GM18951 (cell line): Measurements from ENCODE around the gene TTBK1.

Experiments used
- POLR2A ChIP-seq: IDR thresholded peaks from 4 replicates; pipeline ENCODE4 v1.6.1; 2011; ENCODE audit warnings: mild to moderate bottlenecking; ENCODE audit not compliant: insufficient read length, insufficient read depth; ENCODE audit errors: extremely low read depth
- in situ Hi-C: fragments of 300-500 bp; cut with MboI; formaldehyde crosslinking; loops from one replicate; pipeline ENCODE4 v1.12.0; 2022; ENCODE audit warnings: low sequenced_read_pairs, mixed read lengths, inconsistent platforms; ENCODE audit not compliant: unreplicated experiment

Gene TTBK1

GRCh38 chr6:43254138-43254817 is 11.0 kb downstream of the TTBK1 start:
- in situ Hi-C loops = loop anchor here (10.0 kb wide), 1 partner anchor 251 kb away; no protein-coding TSS in a partner anchor
- no peak for TF ChIP-seq POLR2A

- TF ChIP-seq POLR2A = no peak
- in situ Hi-C loops = loop anchor here (10.0 kb wide), 1 partner anchor 250 kb away; no protein-coding TSS in a partner anchor
Measured at GRCh38 chr6:43254846-43255245, 11.6 kb downstream of the TTBK1 start.

GRCh38 chr6:43255408-43256054 is 12.2 kb downstream of the TTBK1 start:
- no peak for TF ChIP-seq POLR2A
- in situ Hi-C loops = loop anchor here (10.0 kb wide), 1 partner anchor 249 kb away; no protein-coding TSS in a partner anchor

DNA sequence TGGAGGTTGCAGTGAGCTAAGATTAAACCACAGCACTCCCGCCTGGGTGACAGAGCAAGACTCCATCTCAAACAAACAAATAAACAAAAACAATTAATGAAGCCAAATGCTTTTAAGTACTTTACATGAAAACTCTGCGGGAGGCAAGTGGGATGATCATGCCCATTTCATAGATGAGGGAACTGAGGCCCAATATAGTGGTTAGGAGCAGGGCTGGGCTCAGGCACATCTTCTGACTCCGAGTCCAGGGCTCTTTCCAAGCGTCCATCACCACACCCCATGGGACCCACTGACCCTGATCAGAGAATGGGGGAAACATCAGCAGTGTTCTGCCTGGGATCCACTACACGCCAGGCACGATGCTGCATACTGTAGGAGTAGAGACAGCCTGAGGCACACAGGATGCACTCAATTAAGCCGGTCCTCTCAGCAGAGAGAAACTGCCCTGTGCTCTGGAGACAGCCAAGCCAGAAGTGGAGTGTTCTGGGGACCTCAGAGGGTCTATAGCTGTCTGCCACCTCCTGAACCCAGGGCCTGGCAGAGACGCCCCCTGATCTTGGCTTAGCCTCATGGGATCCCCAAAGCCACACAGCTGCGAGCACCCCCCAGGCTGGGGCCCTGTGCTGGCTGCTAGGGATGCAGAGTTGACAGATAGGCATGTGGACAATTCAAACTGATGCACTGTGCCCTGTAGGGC is 13.5 kb downstream of the TTBK1 start:
- in situ Hi-C loops = loop anchor here (10.0 kb wide), 1 partner anchor 248 kb away; no protein-coding TSS in a partner anchor

DNA sequence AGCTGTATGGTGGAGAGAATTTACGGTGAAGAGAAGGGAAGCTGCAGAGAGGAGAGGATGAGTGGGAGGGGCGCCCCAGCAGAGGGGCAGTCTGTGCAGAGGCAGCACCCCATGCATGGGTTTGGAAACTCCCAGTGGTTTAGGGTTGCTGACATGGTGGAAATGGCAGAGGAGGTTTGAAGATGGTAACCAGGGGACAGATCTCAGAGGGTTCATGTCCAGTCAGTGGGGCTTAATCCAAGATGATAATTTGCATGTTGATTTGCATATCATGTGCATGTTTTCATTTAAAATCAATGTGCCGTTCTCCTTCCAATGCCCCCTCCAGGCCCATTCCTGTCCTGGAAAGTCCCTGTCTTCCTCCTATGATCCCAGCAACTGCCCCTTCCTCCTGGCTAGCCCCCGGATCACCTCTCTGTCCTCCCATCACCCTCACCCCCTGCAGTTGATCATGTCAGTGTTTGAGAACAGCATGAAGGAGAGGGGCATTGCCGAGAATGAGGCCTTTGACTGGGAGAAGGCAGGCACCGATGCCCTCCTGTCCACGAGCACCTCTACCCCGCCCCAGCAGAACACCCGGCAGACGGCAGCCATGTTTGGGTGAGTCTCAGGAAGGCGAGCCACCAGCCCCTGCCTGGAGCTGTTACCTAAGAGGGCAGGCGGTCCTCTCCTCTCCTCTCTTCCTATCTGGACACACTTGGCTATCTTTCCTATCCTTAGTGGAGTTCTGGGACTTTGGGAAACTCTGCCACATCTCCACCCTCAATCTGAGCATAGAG is 14.3 kb downstream of the TTBK1 start:
- in situ Hi-C loops = loop anchor here (10.0 kb wide), 1 partner anchor 247 kb away; no protein-coding TSS in a partner anchor

More for the DNA sequence above, 13.5 kb downstream of the TTBK1 start:
- TF ChIP-seq POLR2A = no peak

DNA sequence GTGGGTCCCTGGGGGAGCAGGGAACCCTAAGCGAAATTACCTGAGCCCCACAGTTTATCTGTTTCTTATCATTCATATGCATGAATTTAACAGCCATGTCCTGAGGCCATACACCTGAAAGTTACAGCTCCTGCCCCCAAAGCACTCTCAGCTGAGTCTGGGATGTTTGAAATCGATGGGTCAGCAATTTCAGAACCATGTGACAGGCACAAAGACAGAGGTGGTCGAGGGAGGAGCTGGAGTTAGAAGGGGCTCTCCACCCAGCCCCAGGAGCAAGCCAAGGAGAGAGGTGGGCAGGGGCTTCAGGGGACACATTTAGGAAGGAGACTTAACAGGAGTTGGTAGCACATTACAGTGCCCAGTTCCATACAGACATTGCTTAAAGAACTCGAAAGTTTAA is 14.9 kb downstream of the TTBK1 start:
- in situ Hi-C loops = loop anchor here (10.0 kb wide), 1 partner anchor 247 kb away; no protein-coding TSS in a partner anchor
- TF ChIP-seq POLR2A = no peak

More for the DNA sequence above, 14.3 kb downstream of the TTBK1 start:
- TF ChIP-seq POLR2A = no peak

DNA sequence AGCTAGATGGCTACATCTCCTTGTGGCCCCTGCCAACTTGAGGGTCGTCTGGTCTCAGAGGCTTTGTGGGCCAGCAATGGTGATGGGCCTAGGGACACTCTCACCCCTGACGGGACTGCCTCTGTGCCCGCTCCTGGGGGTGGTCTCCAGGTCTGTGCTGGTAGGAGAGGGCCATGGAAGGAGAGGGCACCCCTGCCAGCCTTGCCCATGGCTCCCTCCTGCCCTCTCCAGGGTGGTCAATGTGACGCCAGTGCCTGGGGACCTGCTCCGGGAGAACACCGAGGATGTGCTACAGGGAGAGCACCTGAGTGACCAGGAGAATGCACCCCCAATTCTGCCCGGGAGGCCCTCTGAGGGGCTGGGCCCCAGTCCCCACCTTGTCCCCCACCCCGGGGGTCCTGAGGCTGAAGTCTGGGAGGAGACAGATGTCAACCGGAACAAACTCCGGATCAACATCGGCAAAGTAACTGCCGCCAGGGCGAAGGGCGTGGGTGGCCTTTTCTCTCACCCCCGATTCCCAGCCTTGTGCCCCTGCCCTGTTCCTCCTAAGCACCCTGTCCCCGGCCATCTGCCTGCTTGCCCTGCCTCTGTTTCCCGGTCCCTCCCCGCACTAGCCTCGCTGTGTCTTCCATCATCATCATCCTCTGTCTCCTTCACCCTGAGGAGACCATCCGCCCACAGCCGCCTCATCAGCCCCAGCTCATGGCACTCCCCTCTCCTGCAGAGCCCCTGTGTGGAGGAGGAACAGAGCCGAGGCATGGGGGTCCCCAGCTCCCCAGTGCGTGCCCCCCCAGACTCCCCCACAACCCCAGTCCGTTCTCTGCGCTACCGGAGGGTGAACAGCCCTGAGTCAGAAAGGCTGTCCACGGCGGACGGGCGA is 15.8 kb downstream of the TTBK1 start:
- in situ Hi-C loops = loop anchor here (10.0 kb wide), 1 partner anchor 246 kb away; no protein-coding TSS in a partner anchor
- TF ChIP-seq POLR2A = no peak

DNA sequence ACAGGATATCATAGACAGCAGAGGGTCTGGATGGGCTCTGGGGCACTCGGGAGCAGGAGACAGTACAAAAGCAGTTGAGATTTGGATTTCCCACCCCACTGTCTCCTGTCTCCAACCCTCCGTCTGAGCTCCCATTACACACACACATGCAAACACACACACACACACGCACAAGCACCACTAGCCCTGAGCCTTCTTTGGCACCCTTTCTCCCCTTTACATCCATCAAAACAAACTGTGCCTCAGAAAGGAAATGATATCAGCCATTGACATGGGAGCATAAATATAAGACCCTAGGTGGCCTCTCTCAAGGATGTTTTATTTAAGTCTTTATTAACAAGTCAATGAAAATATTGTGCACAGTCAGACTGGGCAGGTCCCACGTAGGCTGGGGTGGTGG is 17.5 kb downstream of the TTBK1 start:
- in situ Hi-C loops = no loop called here
- TF ChIP-seq POLR2A = no peak

GRCh38 chr6:43261198-43261597 is 17.9 kb downstream of the TTBK1 start:
- in situ Hi-C loops = no loop called here
- TF ChIP-seq POLR2A = no peak

GRCh38 chr6:43262000-43262779 is 18.9 kb downstream of the TTBK1 start:
- in situ Hi-C loops = no loop called here
- no peak for TF ChIP-seq POLR2A

DNA sequence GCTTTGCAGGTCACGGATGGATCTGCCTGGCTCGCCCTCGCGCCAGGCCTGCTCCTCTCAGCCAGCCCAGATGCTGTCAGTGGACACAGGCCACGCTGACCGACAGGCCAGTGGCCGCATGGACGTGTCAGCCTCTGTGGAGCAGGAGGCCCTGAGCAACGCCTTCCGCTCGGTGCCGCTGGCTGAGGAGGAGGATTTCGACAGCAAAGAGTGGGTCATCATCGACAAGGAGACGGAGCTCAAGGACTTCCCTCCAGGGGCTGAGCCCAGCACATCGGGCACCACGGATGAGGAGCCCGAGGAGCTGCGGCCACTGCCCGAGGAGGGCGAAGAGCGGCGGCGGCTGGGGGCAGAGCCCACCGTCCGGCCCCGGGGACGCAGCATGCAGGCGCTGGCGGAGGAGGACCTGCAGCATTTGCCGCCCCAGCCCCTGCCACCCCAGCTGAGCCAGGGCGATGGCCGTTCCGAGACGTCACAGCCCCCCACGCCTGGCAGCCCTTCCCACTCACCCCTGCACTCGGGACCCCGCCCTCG is 19.6 kb downstream of the TTBK1 start:
- no peak for TF ChIP-seq POLR2A

More for the DNA sequence above, 19.6 kb downstream of the TTBK1 start:
- in situ Hi-C loops = no loop called here
